Left kidney (tissue), 2 donors: Measurements from ENCODE around the gene IFI16. TPM values are rescaled to one million over a fixed set of nuclear protein-coding genes. Genes with fewer than 3 reads are reported as not detected.
A peak's percentile ranks its signal among the peaks of the same experiment; 100 is the strongest.

ENCODE experiments used
- DNase-seq: peaks from one replicate; pipeline ENCODE4 v3.0.0-alpha.2; 2013
- polyA plus RNA-seq: library from polyadenylated mRNA; unstranded; fragments of 120-200 nt; gene quantifications from one replicate; pipeline ENCODE4 v1.2.1, GENCODE V29; 2013; ENCODE audit not compliant: insufficient read length

Gene IFI16
- polyA plus RNA-seq, 1 donor: 55.4 TPM

DNA sequence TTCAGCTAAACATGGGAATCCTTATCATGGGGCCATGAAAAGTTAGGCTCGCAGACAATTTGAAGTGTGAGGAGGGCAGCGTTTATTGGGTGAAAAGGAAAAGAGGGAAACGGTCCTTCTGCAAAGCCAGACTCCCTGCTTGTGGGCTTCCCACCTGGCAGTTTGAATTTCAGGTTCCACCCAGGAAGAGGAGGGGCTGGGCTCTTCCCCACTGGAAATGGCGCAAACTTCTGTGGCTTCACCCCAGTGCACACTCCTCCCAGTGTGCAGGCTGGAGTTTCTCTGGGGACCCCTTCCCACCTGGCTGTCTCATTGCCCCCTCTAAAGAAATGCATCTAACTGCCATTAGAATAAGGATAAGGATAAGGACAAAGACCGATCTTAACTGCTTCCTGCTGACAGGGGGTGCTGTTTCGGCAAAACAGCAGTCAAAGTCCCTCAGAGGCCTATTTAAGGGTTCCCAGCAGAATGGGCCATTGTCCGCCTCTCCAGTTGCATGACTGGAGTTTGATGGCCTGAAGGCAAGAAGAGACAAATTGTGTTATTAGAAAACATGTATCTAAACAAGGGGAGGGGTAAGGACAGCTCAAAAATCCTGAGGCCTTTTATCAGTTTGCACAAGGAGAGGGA, 46.5 kb downstream of the IFI16 start:
- DNase-seq: no peak

- DNase-seq: no peak
Measured at GRCh38 chr1:159058751-159059150, 49.0 kb downstream of the IFI16 start.

- DNase-seq: no peak
Measured at GRCh38 chr1:159065106-159065505, 55.4 kb downstream of the IFI16 start.

- no peak for DNase-seq
Measured at GRCh38 chr1:159066108-159066507, 56.4 kb downstream of the IFI16 start.

- DNase-seq: no peak
Measured at GRCh38 chr1:159067699-159068621, 58.3 kb downstream of the IFI16 start.

DNA sequence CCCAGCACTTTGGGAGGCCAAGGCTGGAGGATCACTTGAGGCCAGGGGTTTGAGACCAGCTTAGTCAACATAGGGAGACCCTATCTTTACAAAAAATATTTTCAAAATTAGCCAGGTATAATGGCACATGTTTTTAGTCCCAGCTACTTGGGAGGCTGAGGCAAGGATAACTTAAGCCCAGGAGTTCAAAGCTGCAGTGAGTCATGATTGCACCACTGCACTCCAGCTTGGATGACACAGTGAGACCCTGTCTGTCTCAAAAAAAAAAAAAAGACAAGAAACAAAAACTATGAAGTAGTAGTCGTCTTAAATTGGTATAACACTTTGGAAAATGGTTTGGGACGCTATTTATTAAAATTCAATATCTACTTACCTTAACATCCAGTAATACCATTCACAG, 59.2 kb downstream of the IFI16 start:
- no peak for DNase-seq

DNA sequence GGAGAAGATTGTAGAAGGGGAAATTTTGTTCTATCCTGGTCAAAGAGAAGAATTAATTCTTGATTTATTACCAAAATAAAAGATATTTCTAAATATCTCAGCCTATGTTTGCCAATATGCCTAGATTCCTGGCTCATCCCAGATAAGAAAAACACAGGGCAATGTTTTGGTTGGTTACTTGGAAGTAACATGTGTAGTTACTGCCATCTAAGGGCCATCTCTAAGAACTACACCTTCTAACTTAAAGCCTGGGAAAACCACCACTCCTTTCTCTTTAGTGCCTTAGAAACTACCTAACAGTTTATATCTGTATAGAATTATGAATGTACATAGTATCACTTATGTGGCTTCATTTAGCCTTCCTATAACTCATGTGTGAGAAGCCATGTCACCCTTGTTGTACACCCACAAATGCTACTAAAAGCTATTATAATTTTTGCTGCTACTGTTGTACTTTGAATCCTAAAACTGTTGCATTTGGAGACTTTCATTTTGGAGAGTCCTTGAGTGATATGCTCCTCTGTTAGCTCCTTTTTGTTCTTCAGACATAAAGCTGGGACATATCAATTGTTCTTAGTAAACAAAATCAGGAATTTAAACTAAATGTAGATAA, 62.4 kb downstream of the IFI16 start:
- peak; percentile 54 for DNase-seq

- no peak for DNase-seq
Measured at GRCh38 chr1:159076438-159077119, 66.9 kb downstream of the IFI16 start, which contains the start of gene AIM2. AIM2 (minus strand) TSS chr1:159076766; CDS start chr1:159073499, 3,267 bp downstream.

GRCh38 chr1:159077120-159077961, 67.6 kb downstream of the IFI16 start:
- DNase-seq: no peak

GRCh38 chr1:159079525-159079924, 69.8 kb downstream of the IFI16 start:
- DNase-seq: no peak

DNA sequence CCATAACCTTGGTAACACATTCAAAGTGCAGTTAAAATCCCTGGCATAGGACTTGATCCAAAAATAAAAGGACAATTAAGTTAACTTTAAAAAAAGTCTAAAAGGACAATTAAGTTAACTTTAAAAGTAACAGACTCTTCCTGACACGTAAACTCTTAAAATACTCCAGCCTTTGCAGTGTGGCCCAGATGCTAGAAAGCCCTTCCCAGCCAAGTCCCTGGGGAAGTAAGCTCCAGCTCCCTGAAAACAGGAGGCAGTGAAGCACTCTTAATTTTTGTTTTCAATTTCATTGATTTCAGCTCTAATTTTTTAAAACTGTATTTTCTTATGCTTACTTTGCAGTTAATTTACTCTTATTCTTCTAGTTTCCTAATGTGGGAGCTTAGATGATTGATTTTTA, 71.9 kb downstream of the IFI16 start:
- DNase-seq: no peak

DNA sequence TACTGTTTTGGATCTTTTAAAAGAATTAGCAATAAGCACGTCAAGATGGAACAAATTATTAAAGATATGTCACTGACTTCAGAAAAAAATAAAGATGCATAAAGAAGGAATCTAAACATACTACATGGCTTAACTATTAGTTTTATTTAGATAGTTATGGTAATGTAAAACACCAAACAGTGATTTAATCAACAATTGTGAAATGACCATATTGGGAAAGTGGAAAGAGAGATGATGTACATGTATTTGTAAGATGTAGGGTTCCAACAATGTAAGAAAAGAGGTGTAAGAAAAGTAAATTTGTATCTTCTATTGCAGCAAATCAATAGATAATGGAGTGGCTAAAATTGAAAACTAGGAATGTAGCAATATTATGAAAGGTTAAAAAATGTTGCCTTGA, 73.3 kb downstream of the IFI16 start:
- DNase-seq: no peak

DNA sequence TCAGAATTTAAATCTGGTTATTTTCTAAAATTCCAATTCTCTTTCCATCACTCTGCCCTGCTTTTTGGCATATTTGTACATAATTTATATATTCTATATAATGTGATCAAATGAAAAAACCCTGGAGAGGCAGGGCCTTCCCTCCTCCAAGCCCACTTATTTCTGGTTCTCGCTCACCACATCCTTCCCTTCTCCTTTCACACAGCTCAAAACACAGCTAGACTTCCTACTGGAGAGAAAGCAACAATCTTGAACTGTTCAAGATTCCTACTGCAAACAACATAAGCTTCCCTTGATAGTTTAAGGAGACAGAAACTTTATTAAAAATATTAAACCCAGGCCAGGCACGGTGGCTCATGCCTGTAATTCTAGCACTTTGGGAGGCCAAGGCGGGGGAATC, 74.4 kb downstream of the IFI16 start:
- DNase-seq: no peak

DNA sequence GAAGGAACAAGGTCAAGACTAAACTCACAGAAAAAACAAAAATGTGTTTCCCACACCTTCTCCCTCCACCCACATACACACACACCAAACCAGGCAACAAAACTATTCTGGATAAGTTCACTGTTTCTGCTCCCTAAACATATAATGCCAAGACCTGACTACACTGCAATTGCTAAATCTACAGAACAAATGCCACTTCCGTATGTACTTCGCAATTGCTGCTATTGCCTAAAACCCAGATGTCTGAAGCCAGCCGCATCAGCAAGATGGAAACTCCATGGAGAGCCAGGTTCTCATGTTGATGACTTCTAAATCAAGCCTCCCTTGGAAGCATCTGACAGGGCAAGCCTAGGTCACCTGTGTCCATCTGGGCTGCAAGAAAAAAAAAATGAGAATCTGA, 75.2 kb downstream of the IFI16 start:
- no peak for DNase-seq

DNA sequence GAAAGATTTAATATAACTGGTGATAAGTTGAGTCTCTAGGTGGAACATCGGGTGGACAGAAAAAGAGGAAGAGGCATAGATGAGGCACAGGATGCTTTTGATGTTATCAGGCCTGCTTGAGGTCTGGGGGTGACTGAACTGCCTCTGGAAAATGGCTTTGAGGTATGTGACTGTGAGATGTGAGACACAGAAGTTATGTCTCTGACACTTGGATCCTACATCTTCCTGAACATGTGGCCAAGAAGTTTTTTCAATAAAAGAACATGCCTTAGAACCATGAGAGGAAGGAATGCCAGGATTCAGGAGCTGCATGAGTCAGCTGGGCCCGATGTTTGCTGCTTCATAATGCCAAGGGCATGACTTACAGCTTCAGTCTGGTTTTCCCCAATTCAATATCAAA, 78.3 kb downstream of the IFI16 start:
- DNase-seq: no peak

- no peak for DNase-seq
Measured at GRCh38 chr1:159088546-159089183, 79.0 kb downstream of the IFI16 start.

DNA sequence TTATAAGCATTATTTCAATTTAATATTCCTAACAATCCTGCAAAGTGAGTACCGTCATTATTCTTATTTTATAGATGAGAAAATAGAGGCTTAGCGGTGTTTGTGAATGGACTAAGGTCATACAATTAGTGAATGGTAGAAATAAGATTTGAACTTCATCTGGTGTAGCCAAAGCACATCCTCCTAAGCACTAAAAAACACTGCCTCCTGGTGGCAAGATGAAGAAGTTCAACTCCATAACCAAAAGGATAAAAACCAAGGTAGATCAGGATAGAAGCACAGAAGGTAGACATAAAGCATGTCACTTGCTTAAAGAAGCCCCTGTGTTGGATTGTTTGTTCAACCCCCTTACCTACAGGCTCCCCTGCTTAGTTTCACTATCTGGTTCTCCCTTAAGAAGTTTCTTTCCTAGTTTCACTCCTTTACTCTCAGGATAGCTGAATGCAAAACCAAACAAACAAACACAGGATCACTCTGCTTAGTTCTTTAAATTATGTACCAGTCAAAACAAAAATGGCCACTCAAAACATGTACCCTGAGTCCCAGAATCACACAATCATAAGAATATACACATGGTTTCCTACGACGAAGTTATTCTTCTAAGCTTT, 79.6 kb downstream of the IFI16 start:
- DNase-seq: no peak

- no peak for DNase-seq
Measured at GRCh38 chr1:159090286-159091179, 80.8 kb downstream of the IFI16 start.

GRCh38 chr1:159091180-159091560, 81.5 kb downstream of the IFI16 start:
- no peak for DNase-seq
